H9 (cell line): Measurements from ENCODE around the gene SRRM3. TPM values are rescaled to one million over a fixed set of nuclear protein-coding genes. Genes with fewer than 3 reads are reported as not detected.
A peak's percentile ranks its signal among the peaks of the same experiment; 100 is the strongest.

Experiments
- DNase-seq: peaks from one replicate; pipeline ENCODE4 v3.0.0-alpha.2; 2017
- H2AFZ ChIP-seq: one replicate; pipeline ENCODE4 v1.6.1; 2013; ENCODE audit warnings: mild to moderate bottlenecking, low read length, control low read depth, moderate library complexity
- H2AK5ac ChIP-seq: 2 replicates; pipeline ENCODE4 v1.6.1; 2013; ENCODE audit warnings: low read length, control low read depth, mixed read lengths; ENCODE audit not compliant: insufficient read length
- H2BK120ac ChIP-seq: one replicate; pipeline ENCODE4 v1.6.1; 2013; ENCODE audit warnings: low read depth, mild to moderate bottlenecking, low read length, control low read depth, inconsistent platforms; ENCODE audit not compliant: poor library complexity, severe bottlenecking
- H2BK12ac ChIP-seq: 2 replicates; pipeline ENCODE4 v1.6.1; 2013; ENCODE audit warnings: low read length, control low read depth, mixed read lengths, low read depth; ENCODE audit not compliant: insufficient read length
- H2BK15ac ChIP-seq: 2 replicates; pipeline ENCODE4 v1.6.1; 2013; ENCODE audit warnings: low read depth, low read length, control low read depth
- H2BK20ac ChIP-seq: one replicate; pipeline ENCODE4 v1.6.1; 2013; ENCODE audit warnings: low read depth, mild to moderate bottlenecking, low read length, control low read depth, inconsistent platforms; ENCODE audit not compliant: poor library complexity, severe bottlenecking
- H2BK5ac ChIP-seq: 2 replicates; pipeline ENCODE4 v1.6.1; 2013; ENCODE audit warnings: low read length, control low read depth, mixed read lengths; ENCODE audit not compliant: insufficient read length
- H3K14ac ChIP-seq: 2 replicates; pipeline ENCODE4 v1.6.1; 2013; ENCODE audit warnings: low read length, control low read depth; ENCODE audit not compliant: insufficient read depth
- H3K18ac ChIP-seq: 2 replicates; pipeline ENCODE4 v1.6.1; 2013; ENCODE audit warnings: low read depth, mild to moderate bottlenecking, mixed read lengths, low read length, control low read depth; ENCODE audit not compliant: insufficient read length
- H3K23ac ChIP-seq: 2 replicates; pipeline ENCODE4 v1.6.1; 2013; ENCODE audit warnings: low read length, control low read depth, mixed read lengths, low read depth; ENCODE audit not compliant: insufficient read length
- H3K23me2 ChIP-seq: 2 replicates; pipeline ENCODE4 v1.6.1; 2013; ENCODE audit warnings: low read depth, mild to moderate bottlenecking, mixed read lengths, low read length, control low read depth; ENCODE audit not compliant: insufficient read length, poor library complexity, severe bottlenecking
- H3K27ac ChIP-seq: 2 replicates; pipeline ENCODE4 v1.5.1; 2013; ENCODE audit warnings: low read length, control low read depth, mixed read lengths, low read depth; ENCODE audit not compliant: insufficient read length
- H3K27me3 ChIP-seq: 2 replicates; pipeline ENCODE4 v1.6.1; 2013; ENCODE audit warnings: low read length, control low read depth, inconsistent platforms; ENCODE audit not compliant: insufficient read depth
- H3K4ac ChIP-seq: 2 replicates; pipeline ENCODE4 v1.6.1; 2013; ENCODE audit warnings: low read depth, mild to moderate bottlenecking, control low read depth, inconsistent platforms, low read length, moderate library complexity
- H3K4me1 ChIP-seq: 2 replicates; pipeline ENCODE4 v1.6.1; 2013; ENCODE audit warnings: low read length, control low read depth, inconsistent platforms; ENCODE audit not compliant: insufficient read depth
- H3K4me2 ChIP-seq: 2 replicates; pipeline ENCODE4 v1.6.1; 2013; ENCODE audit warnings: low read length, control low read depth, mixed read lengths; ENCODE audit not compliant: insufficient read length, insufficient read depth
- H3K56ac ChIP-seq: 2 replicates; pipeline ENCODE4 v1.6.1; 2013; ENCODE audit warnings: low read depth, mild to moderate bottlenecking, mixed read lengths, low read length, control low read depth; ENCODE audit not compliant: insufficient read length
- H3K79me1 ChIP-seq: 2 replicates; pipeline ENCODE4 v1.6.1; 2013; ENCODE audit warnings: low read depth, mild to moderate bottlenecking, moderate library complexity, low read length, control low read depth, inconsistent platforms; ENCODE audit not compliant: insufficient read depth, poor library complexity, severe bottlenecking
- H3K79me2 ChIP-seq: 2 replicates; pipeline ENCODE4 v1.6.1; 2013; ENCODE audit warnings: low read length, control low read depth, inconsistent platforms; ENCODE audit not compliant: insufficient read depth
- H3K9ac ChIP-seq: 2 replicates; pipeline ENCODE4 v1.6.1; 2013; ENCODE audit warnings: low read length, control low read depth, mixed read lengths; ENCODE audit not compliant: insufficient read length; ENCODE audit errors: extremely low read depth
- H3K9me3 ChIP-seq: one replicate; pipeline ENCODE4 v1.6.1; 2013; ENCODE audit warnings: low read depth, low read length, inconsistent platforms; ENCODE audit not compliant: control insufficient read depth
- H3T11ph ChIP-seq: one replicate; pipeline ENCODE4 v1.6.1; 2013; ENCODE audit warnings: mild to moderate bottlenecking, low read length, control low read depth, inconsistent platforms
- H4K20me1 ChIP-seq: one replicate; pipeline ENCODE4 v1.6.1; 2013; ENCODE audit not compliant: control insufficient read depth, insufficient read length, insufficient read depth
- H4K5ac ChIP-seq: 2 replicates; pipeline ENCODE4 v1.6.1; 2013; ENCODE audit warnings: low read depth, mild to moderate bottlenecking, mixed read lengths, low read length, control low read depth; ENCODE audit not compliant: insufficient read length
- H4K8ac ChIP-seq: replicated peaks from 2 replicates; pipeline ENCODE4 v1.6.1; 2013; ENCODE audit warnings: low read length, control low read depth, mixed read lengths, low read depth; ENCODE audit not compliant: insufficient read length
- H4K91ac ChIP-seq: 2 replicates; pipeline ENCODE4 v1.6.1; 2013; ENCODE audit warnings: low read depth, mild to moderate bottlenecking, moderate library complexity, mixed read lengths, low read length, control low read depth; ENCODE audit not compliant: insufficient read length
- H3K27ac Mint-ChIP-seq, 3 experiments: 2 replicates in 2 of 3; 3 replicates in 1 of 3; pipeline ENCODE4 v1.8.0; 2020 to 2021; ENCODE audit warnings: mixed read lengths in 3 of 3, mild to moderate bottlenecking in 1 of 3, moderate library complexity in 1 of 3
- H3K27me3 Mint-ChIP-seq: 2 replicates; pipeline ENCODE4 v1.8.0; 2021; ENCODE audit warnings: low read depth, mild to moderate bottlenecking, moderate library complexity, mixed read lengths
- H3K36me3 Mint-ChIP-seq, 3 experiments: 2 replicates in 2 of 3; 3 replicates in 1 of 3; pipeline ENCODE4 v1.8.0; 2020 to 2021; ENCODE audit warnings: low read depth in 3 of 3, mixed read lengths in 3 of 3; ENCODE audit not compliant: insufficient read depth in 1 of 3
- H3K4me1 Mint-ChIP-seq, 2 experiments: 2 replicates each; pipeline ENCODE4 v1.8.0; 2020; ENCODE audit warnings: mixed read lengths in 2 of 2
- H3K4me3 Mint-ChIP-seq, 2 experiments: 2 replicates in 1 of 2; 3 replicates in 1 of 2; pipeline ENCODE4 v1.8.0; 2020 to 2021; ENCODE audit warnings: mild to moderate bottlenecking in 2 of 2, mixed read lengths in 2 of 2, moderate library complexity in 1 of 2
- H3K9me3 Mint-ChIP-seq, 2 experiments: 2 replicates in 1 of 2; 3 replicates in 1 of 2; pipeline ENCODE4 v1.8.0; 2020; ENCODE audit warnings: mild to moderate bottlenecking in 2 of 2, mixed read lengths in 2 of 2, moderate library complexity in 1 of 2
- CTCF ChIP-seq: fragments of 200-600 bp; sonication (generic); conservative IDR thresholded peaks from 3 replicates; pipeline ENCODE4 v1.8.0; 2021; ENCODE audit warnings: antibody characterized with exemption, mild to moderate bottlenecking
- WGBS: extraction: QIAGEN DNeasy Blood & Tissue Kit; methylation state at CpG from one replicate; pipeline ENCODE4 v1.1.7; 2013; ENCODE audit warnings: missing lambda C conversion rate, low lambda C conversion rate, mixed read lengths; ENCODE audit not compliant: insufficient read length; ENCODE audit errors: extremely low coverage; 5-methylcytosine and 5-hydroxymethylcytosine counted together
- total RNA-seq: library from RNA; stranded (reverse); gene quantifications from 2 replicates; pipeline ENCODE4 v1.2.1, GENCODE V29; 2021

The SRRM3 gene
- total RNA-seq, 1 experiment from 2014 or later = 11.0 TPM

- H3K27me3 Mint-ChIP-seq = peaks cover 29% of the 10 kb centered on the region
- Histone ChIP-seq H2BK120ac (no peak overlapping the region), H2BK12ac (no peak overlapping the region), H3K79me1 (no peaks in the 10 kb centered on the region), H3T11ph (no peak overlapping the region), H3K9me3 (no peaks in the 10 kb centered on the region), H3K14ac (no peak overlapping the region), H3K9ac (no peak overlapping the region), H3K4me2 (no peak overlapping the region), H4K5ac (no peak overlapping the region), H3K79me2 (no peaks in the 10 kb centered on the region), H2BK20ac (no peak overlapping the region), H2BK5ac (no peak overlapping the region), H3K18ac (no peak overlapping the region), H2BK15ac (no peak overlapping the region), H2AK5ac (no peak overlapping the region), H3K27ac (no peak overlapping the region), H3K27me3 (no peaks in the 10 kb centered on the region), H3K23ac (no peak overlapping the region), H2AFZ (no peak overlapping the region), H4K20me1 (no peaks in the 10 kb centered on the region), H3K4me1 (peaks cover 2% of the 10 kb centered on the region; the same call in 1 of the 2 replicates), H3K23me2 (no peaks in the 10 kb centered on the region), H3K4ac (no peak overlapping the region), H4K91ac (no peak overlapping the region), H3K56ac (no peak overlapping the region), H4K8ac (no peak overlapping the region)
- no peak overlapping the region for H3K27ac Mint-ChIP-seq
- no peak for TF ChIP-seq CTCF
- H3K4me1 Mint-ChIP-seq = peaks cover 18 to 35% of the 10 kb centered on the region in 2 experiments
- H3K9me3 Mint-ChIP-seq = no peaks in the 10 kb centered on the region
- H3K36me3 Mint-ChIP-seq = no peaks in the 10 kb centered on the region
- no CpG with 5 or more reads among the region's 8 CpGs for WGBS
- H3K4me3 Mint-ChIP-seq = peak overlapping the region; percentile 53; a peak in 4 of 5 replicates
- peak; percentile 33 for DNase-seq
These were observed 952 bp downstream of the SRRM3 start for GRCh38 chr7:76202666-76203030.
